ENCODE results near the gene BRPF1.

The BRPF1 gene

DNA sequence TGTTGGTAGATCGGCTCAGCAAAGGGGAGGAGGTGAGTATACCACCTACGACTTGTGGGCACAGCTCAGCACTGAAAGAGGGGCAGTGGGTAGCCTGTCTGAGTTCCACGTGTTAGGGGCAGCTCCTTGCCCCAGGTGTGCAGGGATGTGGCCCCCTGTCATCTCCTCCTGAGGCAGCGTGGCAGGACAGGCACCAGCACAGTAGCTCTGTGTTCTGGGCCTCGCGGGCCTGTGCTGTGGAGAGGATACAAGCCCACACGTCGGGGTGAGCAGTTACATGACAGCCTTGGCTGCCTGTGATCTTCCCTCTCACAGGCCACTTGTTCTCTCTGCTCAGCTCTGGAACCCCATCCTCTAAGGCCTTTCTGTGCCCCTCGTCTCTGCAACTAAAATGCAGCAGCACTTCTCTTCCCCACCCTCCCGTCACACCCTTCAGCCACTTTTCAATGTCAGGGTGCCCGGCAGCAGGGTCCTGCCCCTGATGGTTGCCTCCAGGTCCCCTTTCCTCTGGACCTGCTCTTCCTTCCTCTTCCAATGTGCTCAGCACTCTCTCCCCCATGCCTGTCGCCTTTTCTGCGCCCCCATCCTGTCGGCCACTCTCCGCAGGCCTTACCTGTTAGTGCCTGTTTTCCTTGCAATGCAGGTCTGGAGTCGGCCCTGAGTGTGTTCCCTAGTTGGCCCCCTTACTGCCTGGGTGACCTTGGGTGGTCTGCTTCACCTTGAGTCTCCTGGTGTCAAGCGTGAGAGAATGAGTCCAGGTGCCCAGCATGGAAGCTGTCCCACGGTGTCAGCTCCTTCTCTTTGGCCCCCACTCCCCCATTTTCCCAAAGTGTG is 46.1 kb upstream of the BRPF1 start:
- no peaks in the 10 kb centered on the region for H3K79me2 ChIP-seq (ENCODE audit: insufficient read depth, low read length)
- H3K27ac ChIP-seq (ENCODE audit: low read depth, low read length) = no peak overlapping the region
- H2AFZ ChIP-seq (ENCODE audit: low read depth, low read length, severe bottlenecking) = no peak overlapping the region
- no peaks in the 10 kb centered on the region for H3F3A ChIP-seq (ENCODE audit: insufficient read depth)
- H3K4me2 ChIP-seq (ENCODE audit: low read depth, low read length, poor library complexity, severe bottlenecking) = no peak overlapping the region
- H3K9ac ChIP-seq (ENCODE audit: low read length) = no peak overlapping the region
- H3K9me3 ChIP-seq (ENCODE audit: insufficient read depth, low read length) = no peaks in the 10 kb centered on the region
- no peaks in the 10 kb centered on the region for H4K20me1 ChIP-seq (ENCODE audit: low read depth, low read length)
- TF ChIP-seq EZH2phosphoT487 (conservative IDR thresholded peaks at IDR 0.05; ENCODE audit: low read length) = no peak
- TF ChIP-seq, protein P1, sequence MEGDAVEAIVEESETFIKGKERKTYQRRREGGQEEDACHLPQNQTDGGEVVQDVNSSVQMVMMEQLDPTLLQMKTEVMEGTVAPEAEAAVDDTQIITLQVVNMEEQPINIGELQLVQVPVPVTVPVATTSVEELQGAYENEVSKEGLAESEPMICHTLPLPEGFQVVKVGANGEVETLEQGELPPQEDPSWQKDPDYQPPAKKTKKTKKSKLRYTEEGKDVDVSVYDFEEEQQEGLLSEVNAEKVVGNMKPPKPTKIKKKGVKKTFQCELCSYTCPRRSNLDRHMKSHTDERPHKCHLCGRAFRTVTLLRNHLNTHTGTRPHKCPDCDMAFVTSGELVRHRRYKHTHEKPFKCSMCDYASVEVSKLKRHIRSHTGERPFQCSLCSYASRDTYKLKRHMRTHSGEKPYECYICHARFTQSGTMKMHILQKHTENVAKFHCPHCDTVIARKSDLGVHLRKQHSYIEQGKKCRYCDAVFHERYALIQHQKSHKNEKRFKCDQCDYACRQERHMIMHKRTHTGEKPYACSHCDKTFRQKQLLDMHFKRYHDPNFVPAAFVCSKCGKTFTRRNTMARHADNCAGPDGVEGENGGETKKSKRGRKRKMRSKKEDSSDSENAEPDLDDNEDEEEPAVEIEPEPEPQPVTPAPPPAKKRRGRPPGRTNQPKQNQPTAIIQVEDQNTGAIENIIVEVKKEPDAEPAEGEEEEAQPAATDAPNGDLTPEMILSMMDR (IDR thresholded peaks at IDR 0.05; ENCODE audit: insufficient read depth, low read length, poor library complexity, severe bottlenecking) = no peak
- no peaks in the 10 kb centered on the region for H3K27me3 ChIP-seq (ENCODE audit: low read length)
- no peak overlapping the region for H3K4me3 ChIP-seq (ENCODE audit: insufficient read depth, low read length, poor library complexity, severe bottlenecking)
- no peaks in the 10 kb centered on the region for H3K9me2 ChIP-seq (replicated peaks; ENCODE audit: insufficient read depth, low read length)
- H3K36me3 ChIP-seq (ENCODE audit: low read length) = no peaks in the 10 kb centered on the region

DNA sequence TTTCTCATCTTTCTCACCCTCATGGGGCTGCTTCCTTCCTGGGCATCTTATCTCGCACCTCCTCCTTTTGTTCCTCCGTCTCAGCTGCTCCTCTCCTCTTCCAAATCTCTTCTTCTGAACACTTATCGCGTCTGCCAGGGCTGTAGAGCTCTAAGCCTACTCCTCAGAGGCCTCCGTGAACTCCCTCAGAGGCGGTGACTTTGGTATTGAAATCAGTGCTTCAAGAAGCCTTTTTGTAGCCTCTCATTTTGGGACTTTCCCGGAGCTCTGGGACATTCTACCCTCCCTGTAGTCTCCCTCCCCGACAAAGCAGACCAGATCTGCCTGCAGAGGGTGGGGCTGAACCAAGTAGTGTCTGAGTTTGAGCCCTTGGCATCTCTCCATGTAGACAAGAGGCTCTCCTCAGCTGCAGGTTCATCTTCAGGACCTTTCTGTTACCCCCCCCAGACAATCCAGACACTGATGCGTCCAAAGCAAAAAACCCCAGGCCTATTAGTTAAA is 45.4 kb upstream of the BRPF1 start:
- no peaks in the 10 kb centered on the region for H3K9me2 ChIP-seq (replicated peaks; ENCODE audit: insufficient read depth, low read length)
- no peaks in the 10 kb centered on the region for H3K9me3 ChIP-seq (ENCODE audit: insufficient read depth, low read length)
- H3K9ac ChIP-seq (ENCODE audit: low read length) = no peak overlapping the region
- H3K4me2 ChIP-seq (ENCODE audit: low read depth, low read length, poor library complexity, severe bottlenecking) = no peak overlapping the region
- H3K27me3 ChIP-seq (ENCODE audit: low read length) = no peaks in the 10 kb centered on the region
- H3K4me3 ChIP-seq (ENCODE audit: insufficient read depth, low read length, poor library complexity, severe bottlenecking) = no peak overlapping the region
- no peaks in the 10 kb centered on the region for H3F3A ChIP-seq (ENCODE audit: insufficient read depth)
- H2AFZ ChIP-seq (ENCODE audit: low read depth, low read length, severe bottlenecking) = no peak overlapping the region
- TF ChIP-seq EZH2phosphoT487 (conservative IDR thresholded peaks at IDR 0.05; ENCODE audit: low read length) = no peak
- TF ChIP-seq, protein P1 (IDR thresholded peaks at IDR 0.05; ENCODE audit: insufficient read depth, low read length, poor library complexity, severe bottlenecking) = no peak
- H3K79me2 ChIP-seq (ENCODE audit: insufficient read depth, low read length) = no peaks in the 10 kb centered on the region
- no peaks in the 10 kb centered on the region for H4K20me1 ChIP-seq (ENCODE audit: low read depth, low read length)
- no peak overlapping the region for H3K27ac ChIP-seq (ENCODE audit: low read depth, low read length)
- H3K36me3 ChIP-seq (ENCODE audit: low read length) = no peaks in the 10 kb centered on the region

DNA sequence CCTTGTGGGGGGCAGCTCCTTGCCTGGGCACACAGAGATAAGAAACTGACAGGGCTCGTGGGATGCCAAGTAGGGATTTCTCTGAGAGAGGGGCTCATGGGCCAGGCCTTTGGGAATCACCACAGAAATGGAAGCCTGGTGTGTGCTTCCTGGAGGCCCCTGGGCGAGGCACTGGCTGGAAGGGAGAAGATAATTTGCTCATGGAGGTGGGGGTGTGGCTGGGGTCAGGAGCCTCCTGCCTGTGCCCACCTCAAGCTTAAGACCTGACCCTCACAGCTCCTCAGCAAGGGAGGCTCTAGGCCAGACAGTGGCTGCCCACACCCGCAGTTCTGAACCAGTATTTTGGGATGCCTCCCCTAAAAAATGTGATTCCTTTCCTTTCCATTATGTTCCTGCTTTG is 44.8 kb upstream of the BRPF1 start:
- no peak overlapping the region for H3K27ac ChIP-seq (ENCODE audit: low read depth, low read length)
- H3K36me3 ChIP-seq (ENCODE audit: low read length) = no peaks in the 10 kb centered on the region
- no peak overlapping the region for H3K9ac ChIP-seq (ENCODE audit: low read length)
- no peak overlapping the region for H3K4me3 ChIP-seq (ENCODE audit: insufficient read depth, low read length, poor library complexity, severe bottlenecking)
- H3F3A ChIP-seq (ENCODE audit: insufficient read depth) = no peaks in the 10 kb centered on the region
- no peaks in the 10 kb centered on the region for H3K9me2 ChIP-seq (replicated peaks; ENCODE audit: insufficient read depth, low read length)
- H4K20me1 ChIP-seq (ENCODE audit: low read depth, low read length) = no peaks in the 10 kb centered on the region
- no peak overlapping the region for H2AFZ ChIP-seq (ENCODE audit: low read depth, low read length, severe bottlenecking)
- no peak overlapping the region for H3K4me2 ChIP-seq (ENCODE audit: low read depth, low read length, poor library complexity, severe bottlenecking)
- H3K27me3 ChIP-seq (ENCODE audit: low read length) = no peaks in the 10 kb centered on the region
- H3K79me2 ChIP-seq (ENCODE audit: insufficient read depth, low read length) = no peaks in the 10 kb centered on the region
- H3K9me3 ChIP-seq (ENCODE audit: insufficient read depth, low read length) = no peaks in the 10 kb centered on the region
- no peak for TF ChIP-seq EZH2phosphoT487 (conservative IDR thresholded peaks at IDR 0.05; ENCODE audit: low read length)

DNA sequence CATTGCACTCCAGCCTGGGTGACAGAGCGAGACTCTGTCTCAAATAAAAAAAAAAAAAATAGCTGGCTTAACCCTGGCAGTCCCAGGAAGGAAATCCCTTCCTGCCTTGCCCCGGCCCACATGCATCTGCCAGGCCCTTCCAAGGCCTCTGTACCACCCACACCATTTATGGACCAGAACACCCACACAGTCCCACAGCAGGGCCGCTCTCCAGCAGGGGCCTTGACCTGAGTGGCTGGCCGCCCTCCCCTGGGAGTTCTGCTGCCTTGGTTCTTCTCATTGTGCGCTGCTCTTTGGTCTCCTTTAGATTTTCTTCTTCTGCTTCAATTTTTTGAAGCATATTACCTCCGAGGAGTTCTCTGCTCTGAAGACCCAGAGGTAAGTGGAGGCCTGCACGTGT is 44.0 kb upstream of the BRPF1 start:
- Histone ChIP-seq H3F3A (ENCODE audit: insufficient read depth) (no peaks in the 10 kb centered on the region), H3K4me2 (ENCODE audit: low read depth, low read length, poor library complexity, severe bottlenecking) (no peak overlapping the region), H3K27ac (ENCODE audit: low read depth, low read length) (no peak overlapping the region), H3K9me2 (replicated peaks; ENCODE audit: insufficient read depth, low read length) (no peaks in the 10 kb centered on the region), H3K79me2 (ENCODE audit: insufficient read depth, low read length) (no peaks in the 10 kb centered on the region), H3K9ac (ENCODE audit: low read length) (no peak overlapping the region), H3K9me3 (ENCODE audit: insufficient read depth, low read length) (no peaks in the 10 kb centered on the region), H4K20me1 (ENCODE audit: low read depth, low read length) (no peaks in the 10 kb centered on the region), H3K27me3 (ENCODE audit: low read length) (no peaks in the 10 kb centered on the region), H3K4me3 (ENCODE audit: insufficient read depth, low read length, poor library complexity, severe bottlenecking) (no peak overlapping the region), H3K36me3 (ENCODE audit: low read length) (no peaks in the 10 kb centered on the region), H2AFZ (ENCODE audit: low read depth, low read length, severe bottlenecking) (no peak overlapping the region)
- TF ChIP-seq, protein P1 (IDR thresholded peaks at IDR 0.05; ENCODE audit: insufficient read depth, low read length, poor library complexity, severe bottlenecking) = no peak
- no peak for TF ChIP-seq EZH2phosphoT487 (conservative IDR thresholded peaks at IDR 0.05; ENCODE audit: low read length)
